Endothelial cell of umbilical vein (primary cell): ENCODE results near the gene ADORA2B. TPM values are rescaled to one million over a fixed set of nuclear protein-coding genes. Genes with fewer than 3 reads are reported as not detected.

Experiments used
- BruUV-seq: library from RNA; stranded (reverse); fragments of 400-500 nt; replicated peaks from 2 replicates; lab custom pipeline; 2021; lab: Mats Ljungman, UMichigan
- CTCF ChIA-PET: fragments of 300-600, 350-600 bp; sonication (Branson Sonifier 250); formaldehyde crosslinking; loops from one replicate; lab custom pipeline; 2021; ENCODE audit warnings: antibody characterized with exemption, inconsistent platforms; lab: Charles Lee
- POLR2A ChIA-PET: fragments of 300-600, 350-600 bp; sonication (Branson Sonifier 250); formaldehyde crosslinking; loops from one replicate; lab custom pipeline; 2021; ENCODE audit warnings: antibody characterized with exemption, inconsistent platforms; lab: Charles Lee
- DNase-seq: peaks from one replicate; pipeline ENCODE4 v3.0.0-alpha.2; 2011; ENCODE audit warnings: low read depth, low spot score
- FAIRE-seq: peaks from 2 replicates; lab custom pipeline; 2011; peaks lifted over from hg19 to GRCh38; lab: Jason Lieb, UNC
- H2AFZ ChIP-seq: 2 replicates; pipeline ENCODE4 v1.6.0; 2012; ENCODE audit warnings: low read depth, low read length, control low read depth, inconsistent platforms
- H3K27ac ChIP-seq: 2 replicates; pipeline ENCODE4 v1.5.1; 2011; ENCODE audit warnings: low read depth, mild to moderate bottlenecking, control low read depth, low read length, moderate library complexity; ENCODE audit not compliant: insufficient read depth
- H3K27me3 ChIP-seq, 2 experiments: 2 replicates each; pipeline versions ENCODE4 v1.6.0 to v1.6.1; 2011; ENCODE audit warnings: low read length in 2 of 2, mixed read lengths in 1 of 2; ENCODE audit not compliant: control insufficient read depth in 2 of 2, insufficient read depth in 2 of 2
- H3K36me3 ChIP-seq, 2 experiments: 2 replicates in 1 of 2; 3 replicates in 1 of 2; pipeline ENCODE4 v1.5.1; 2011; ENCODE audit warnings: low read length in 2 of 2, mild to moderate bottlenecking in 1 of 2, moderate library complexity in 1 of 2; ENCODE audit not compliant: control insufficient read depth in 2 of 2, insufficient read depth in 2 of 2; ENCODE audit errors: extremely low read depth in 1 of 2
- H3K4me1 ChIP-seq: 3 replicates; pipeline ENCODE4 v1.5.1; 2011; ENCODE audit warnings: mild to moderate bottlenecking, low read length; ENCODE audit not compliant: control insufficient read depth, insufficient read depth; ENCODE audit errors: extremely low read depth
- H3K4me2 ChIP-seq: 2 replicates; pipeline ENCODE4 v1.6.1; 2011; ENCODE audit warnings: low read length, control low read depth, mixed read lengths; ENCODE audit not compliant: insufficient read depth
- H3K4me3 ChIP-seq, 3 experiments: fragments of 200-600 bp in 1 of 3; sonication (generic), shearing (Covaris generic) in 1 of 3; replicated peaks in 1 of 3; 2 replicates each; pipeline ENCODE4 v1.5.1; 2011 to 2016; ENCODE audit warnings: control low read depth in 3 of 3, low read length in 3 of 3, mild to moderate bottlenecking in 2 of 3, inconsistent platforms in 1 of 3, low read depth in 1 of 3, moderate library complexity in 1 of 3; ENCODE audit not compliant: insufficient read depth in 1 of 3
- H3K79me2 ChIP-seq: 2 replicates; pipeline ENCODE4 v1.6.0; 2012; ENCODE audit warnings: low read length, inconsistent platforms; ENCODE audit not compliant: control insufficient read depth, insufficient read depth
- H3K9ac ChIP-seq: replicated peaks from 2 replicates; pipeline ENCODE3; 2011; ENCODE audit warnings: low read length, control low read depth; ENCODE audit not compliant: insufficient read depth; ENCODE audit errors: extremely low read depth
- H3K9me1 ChIP-seq: replicated peaks from 3 replicates; pipeline ENCODE4 v1.6.0; 2011; ENCODE audit warnings: mild to moderate bottlenecking, low read length; ENCODE audit not compliant: control insufficient read depth, insufficient read depth; ENCODE audit errors: extremely low read depth
- H3K9me3 ChIP-seq: replicated peaks from 2 replicates; pipeline ENCODE4 v1.5.1; 2012; ENCODE audit warnings: low read length, inconsistent platforms; ENCODE audit not compliant: control insufficient read depth, insufficient read depth
- H4K20me1 ChIP-seq: replicated peaks from 2 replicates; pipeline ENCODE3; 2011; ENCODE audit warnings: mild to moderate bottlenecking, low read length; ENCODE audit not compliant: control insufficient read depth, insufficient read depth; ENCODE audit errors: extremely low read depth
- EZH2 ChIP-seq: IDR thresholded peaks from 2 replicates; pipeline ENCODE4 v1.6.1; 2012; ENCODE audit warnings: borderline replicate concordance, low read depth, mild to moderate bottlenecking, moderate library complexity, low read length, inconsistent platforms; ENCODE audit not compliant: severe bottlenecking
- FOS ChIP-seq: IDR thresholded peaks from 2 replicates; pipeline ENCODE4 v1.6.1; 2011; ENCODE audit warnings: mild to moderate bottlenecking, low read length, moderate library complexity, borderline replicate concordance; ENCODE audit not compliant: insufficient read depth
- GATA2 ChIP-seq: IDR thresholded peaks from 2 replicates; pipeline ENCODE4 v1.7.0; 2011; ENCODE audit warnings: low read depth, mild to moderate bottlenecking, moderate library complexity, mixed read lengths, low read length; ENCODE audit not compliant: insufficient read length, insufficient read depth
- JUN ChIP-seq: IDR thresholded peaks from 2 replicates; pipeline ENCODE4 v1.6.1; 2011; ENCODE audit warnings: borderline replicate concordance, low read depth; ENCODE audit not compliant: insufficient read length, insufficient read depth
- POLR2A ChIP-seq: IDR thresholded peaks from 2 replicates; pipeline ENCODE4 v1.6.1; 2012; ENCODE audit warnings: low read depth, mild to moderate bottlenecking, control low read depth, low read length
- POLR2AphosphoS5 ChIP-seq: IDR thresholded peaks from 2 replicates; pipeline ENCODE4 v1.6.1; 2012; ENCODE audit warnings: low read depth, mild to moderate bottlenecking, control low read depth, low read length, moderate library complexity; ENCODE audit not compliant: insufficient read depth
- dilution Hi-C: fragments of 300-500 bp; cut with MboI; formaldehyde crosslinking; loops from one replicate; pipeline ENCODE4 v1.15.0; 2019; ENCODE audit warnings: low sequenced_read_pairs; ENCODE audit not compliant: extremely low pct_ligation_motif_present
- intact Hi-C: fragments of 100-400 bp; cut with micrococcal nuclease; formaldehyde crosslinking; loops from one replicate; pipeline ENCODE4 v1.10.0; 2022
- polyA plus RNA-seq, 4 experiments: library from polyadenylated mRNA; depleted of rRNA in 3 of 4; stranded (reverse) in 3 of 4; unstranded in 1 of 4; fragments of >200 nt; gene quantifications; 2 replicates each; pipeline versions ENCODE4 v1.2.1 to v1.2.3, GENCODE V29; 2011 to 2012; ENCODE audit warnings: missing spikeins in 1 of 4
- total RNA-seq: library from RNA; stranded (reverse); gene quantifications from 2 replicates; pipeline ENCODE4 v1.2.3, GENCODE V29; 2021
- TF ChIP-seq, protein P1 (sequence below), 2 donors: IDR thresholded peaks; 1 replicate in 1 of 2; 2 replicates in 1 of 2; pipeline ENCODE4 v1.5.1; 2011; ENCODE audit warnings: low read length in 2 of 2, mild to moderate bottlenecking in 2 of 2, moderate library complexity in 2 of 2, control low read depth in 1 of 2, inconsistent platforms in 1 of 2, low read depth in 1 of 2; ENCODE audit not compliant: insufficient read depth in 1 of 2; ENCODE audit errors: extremely low read depth in 1 of 2
- TF ChIP-seq, protein P2 (sequence below): IDR thresholded peaks from 2 replicates; pipeline ENCODE4 v1.6.1; 2011; ENCODE audit not compliant: insufficient read depth, insufficient read length

ADORA2B gene
- total and polyA plus RNA-seq, 2 donors (not counting 3 experiments of a cell fraction or from before 2014, with no cell fraction given): 8.8 to 9.8 TPM

DNA sequence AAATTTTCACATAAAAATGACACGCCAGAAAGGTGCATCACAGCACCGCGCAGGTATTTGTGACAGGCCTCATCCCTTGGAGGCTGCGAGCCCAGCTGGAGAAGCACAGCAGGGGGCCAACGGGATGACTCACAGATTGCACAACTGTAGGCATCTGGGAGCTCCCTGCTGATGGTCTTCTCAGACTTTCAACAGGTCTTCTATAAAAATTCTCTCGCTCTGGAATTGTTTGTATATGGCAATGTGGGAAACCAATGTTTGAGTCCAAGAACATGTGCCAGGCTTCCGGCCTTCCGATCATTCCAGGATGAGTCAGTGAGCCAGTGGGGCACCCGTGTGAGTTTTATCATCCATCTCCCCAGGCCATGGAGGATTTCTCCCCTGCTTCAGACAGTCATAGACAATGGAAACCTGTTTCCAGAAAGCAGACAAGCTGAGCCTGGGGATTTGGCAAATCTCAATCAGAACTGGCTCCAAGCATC, 24.1 kb upstream of the ADORA2B start:
- Histone ChIP-seq H3K27me3 (peaks cover 0 to 6% of the 10 kb centered on the region in 2 experiments), H3K4me1 (peaks cover 2% of the 10 kb centered on the region), H3K79me2 (no peaks in the 10 kb centered on the region), H3K9me3 (no peaks in the 10 kb centered on the region), H3K4me3 (no peak overlapping the region), H3K4me2 (no peak overlapping the region), H3K9ac (no peak overlapping the region), H3K27ac (no peak overlapping the region), H3K36me3 (no peaks in the 10 kb centered on the region), H3K9me1 (no peaks in the 10 kb centered on the region), H4K20me1 (no peaks in the 10 kb centered on the region), H2AFZ (no peak overlapping the region)
- CTCF ChIA-PET: no interaction called here
- DNase-seq (no peak), FAIRE-seq (no peak)
- TF ChIP-seq JUN (no peak), FOS (no peak), POLR2A (no peak), GATA2 (no peak), EZH2 (no peak), POLR2AphosphoS5 (no peak)
- TF ChIP-seq, protein P1, sequence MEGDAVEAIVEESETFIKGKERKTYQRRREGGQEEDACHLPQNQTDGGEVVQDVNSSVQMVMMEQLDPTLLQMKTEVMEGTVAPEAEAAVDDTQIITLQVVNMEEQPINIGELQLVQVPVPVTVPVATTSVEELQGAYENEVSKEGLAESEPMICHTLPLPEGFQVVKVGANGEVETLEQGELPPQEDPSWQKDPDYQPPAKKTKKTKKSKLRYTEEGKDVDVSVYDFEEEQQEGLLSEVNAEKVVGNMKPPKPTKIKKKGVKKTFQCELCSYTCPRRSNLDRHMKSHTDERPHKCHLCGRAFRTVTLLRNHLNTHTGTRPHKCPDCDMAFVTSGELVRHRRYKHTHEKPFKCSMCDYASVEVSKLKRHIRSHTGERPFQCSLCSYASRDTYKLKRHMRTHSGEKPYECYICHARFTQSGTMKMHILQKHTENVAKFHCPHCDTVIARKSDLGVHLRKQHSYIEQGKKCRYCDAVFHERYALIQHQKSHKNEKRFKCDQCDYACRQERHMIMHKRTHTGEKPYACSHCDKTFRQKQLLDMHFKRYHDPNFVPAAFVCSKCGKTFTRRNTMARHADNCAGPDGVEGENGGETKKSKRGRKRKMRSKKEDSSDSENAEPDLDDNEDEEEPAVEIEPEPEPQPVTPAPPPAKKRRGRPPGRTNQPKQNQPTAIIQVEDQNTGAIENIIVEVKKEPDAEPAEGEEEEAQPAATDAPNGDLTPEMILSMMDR (IDR thresholded peaks at IDR 0.05; ENCODE audit: extremely low read depth in 1 of 2, insufficient read depth in 1 of 2, low read depth in 1 of 2, low read length in 2 of 2): no peak
- TF ChIP-seq, protein P2, sequence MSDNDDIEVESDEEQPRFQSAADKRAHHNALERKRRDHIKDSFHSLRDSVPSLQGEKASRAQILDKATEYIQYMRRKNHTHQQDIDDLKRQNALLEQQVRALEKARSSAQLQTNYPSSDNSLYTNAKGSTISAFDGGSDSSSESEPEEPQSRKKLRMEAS: no peak
- dilution Hi-C loops (no loop called here), intact Hi-C loops (no loop called here)
- no TSS peak for BruUV-seq
- POLR2A ChIA-PET: no interaction called here
